ENCODE results near the gene SF3A2. TPM values are rescaled to one million over a fixed set of nuclear protein-coding genes. Genes with fewer than 3 reads are reported as not detected.
A peak's percentile ranks its signal among the peaks of the same experiment; 100 is the strongest.
"Not testable (repeated sequence)": the region's sequence is repeated elsewhere in the genome, so short reads cannot be mapped to it uniquely, and the experiment has no call there.

Gene SF3A2
- total RNA-seq, 1 experiment from 2014 or later: 107 TPM

- peak; percentile 98 for DNase-seq
- peaks cover 9% of the 10 kb centered on the region for H3K36me3 ChIP-seq (replicated peaks; ENCODE audit: control insufficient read depth, insufficient read depth, low read length)
- peak overlapping the region; percentile 10; the same call in 1 of the 2 replicates for H3K4me3 ChIP-seq (ENCODE audit: insufficient read depth, low read depth, low read length)
- no peaks in the 10 kb centered on the region for H3K27me3 ChIP-seq (ENCODE audit: control insufficient read depth, insufficient read depth, low read length)
These were observed 36.9 kb downstream of the SF3A2 start for GRCh38 chr19:2273356-2274184.

- H3K27me3 ChIP-seq (ENCODE audit: control insufficient read depth, insufficient read depth, low read length): no peaks in the 10 kb centered on the region
- H3K36me3 ChIP-seq (replicated peaks; ENCODE audit: control insufficient read depth, insufficient read depth, low read length): peaks cover 9% of the 10 kb centered on the region
- H3K4me3 ChIP-seq (ENCODE audit: insufficient read depth, low read depth, low read length): no peak overlapping the region
- no peak for DNase-seq
These were observed 37.6 kb downstream of the SF3A2 start for GRCh38 chr19:2274185-2274711.

- peak; percentile 92 for DNase-seq
- no peaks in the 10 kb centered on the region for H3K27me3 ChIP-seq (ENCODE audit: control insufficient read depth, insufficient read depth, low read length)
- H3K36me3 ChIP-seq (replicated peaks; ENCODE audit: control insufficient read depth, insufficient read depth, low read length): peaks cover 9% of the 10 kb centered on the region
- no peak overlapping the region for H3K4me3 ChIP-seq (ENCODE audit: insufficient read depth, low read depth, low read length)
These were observed 38.4 kb downstream of the SF3A2 start for GRCh38 chr19:2274931-2275535.

GRCh38 chr19:2275588-2276428 is 39.2 kb downstream of the SF3A2 start:
- Histone ChIP-seq H3K4me3 (ENCODE audit: insufficient read depth, low read depth, low read length) (no peak overlapping the region), H3K27me3 (ENCODE audit: control insufficient read depth, insufficient read depth, low read length) (no peaks in the 10 kb centered on the region), H3K36me3 (replicated peaks; ENCODE audit: control insufficient read depth, insufficient read depth, low read length) (peaks cover 9% of the 10 kb centered on the region)
- peak; percentile 78 for DNase-seq

GRCh38 chr19:2276429-2276986 is 39.9 kb downstream of the SF3A2 start:
- Histone ChIP-seq H3K4me3 (ENCODE audit: insufficient read depth, low read depth, low read length) (no peak overlapping the region), H3K36me3 (replicated peaks; ENCODE audit: control insufficient read depth, insufficient read depth, low read length) (peaks cover 7% of the 10 kb centered on the region), H3K27me3 (ENCODE audit: control insufficient read depth, insufficient read depth, low read length) (no peaks in the 10 kb centered on the region)
- no peak for DNase-seq

GRCh38 chr19:2277138-2277537 is 40.5 kb downstream of the SF3A2 start:
- no peak for DNase-seq
- H3K27me3 ChIP-seq (ENCODE audit: control insufficient read depth, insufficient read depth, low read length): no peaks in the 10 kb centered on the region; the same call in none of the 2 replicates
- peaks cover 4% of the 10 kb centered on the region for H3K36me3 ChIP-seq (replicated peaks; ENCODE audit: control insufficient read depth, insufficient read depth, low read length)
- H3K4me3 ChIP-seq (ENCODE audit: insufficient read depth, low read depth, low read length): no peak overlapping the region

- no peak overlapping the region for H3K4me3 ChIP-seq (ENCODE audit: insufficient read depth, low read depth, low read length)
- peaks cover 10% of the 10 kb centered on the region for H3K27me3 ChIP-seq (ENCODE audit: control insufficient read depth, insufficient read depth, low read length)
- peaks cover 1% of the 10 kb centered on the region for H3K36me3 ChIP-seq (replicated peaks; ENCODE audit: control insufficient read depth, insufficient read depth, low read length)
- peak; percentile 65 for DNase-seq
These were observed 42.0 kb downstream of the SF3A2 start for GRCh38 chr19:2278459-2279158.

GRCh38 chr19:2280633-2281264 is 44.1 kb downstream of the SF3A2 start:
- no peak overlapping the region for H3K4me3 ChIP-seq (ENCODE audit: insufficient read depth, low read depth, low read length)
- peaks cover 10% of the 10 kb centered on the region for H3K27me3 ChIP-seq (ENCODE audit: control insufficient read depth, insufficient read depth, low read length)
- peak; percentile 70 for DNase-seq
- H3K36me3 ChIP-seq (replicated peaks; ENCODE audit: control insufficient read depth, insufficient read depth, low read length): no peaks in the 10 kb centered on the region

GRCh38 chr19:2281265-2282061 is 44.8 kb downstream of the SF3A2 start:
- peak overlapping the region; percentile 45 for H3K4me3 ChIP-seq (ENCODE audit: insufficient read depth, low read depth, low read length)
- not testable (repeated sequence) for DNase-seq; H3K27me3 ChIP-seq (ENCODE audit: control insufficient read depth, insufficient read depth, low read length); H3K36me3 ChIP-seq (replicated peaks; ENCODE audit: control insufficient read depth, insufficient read depth, low read length)

GRCh38 chr19:2282062-2282861 is 45.6 kb downstream of the SF3A2 start, which contains the start of gene PEAK3:
Gene PEAK3, minus strand, starts transcription at chr19:2282175. Its CDS starts 1,244 bp downstream, at chr19:2280931.
- H3K27me3 ChIP-seq (ENCODE audit: control insufficient read depth, insufficient read depth, low read length): peaks cover 10% of the 10 kb centered on the region
- peak; percentile 90 for DNase-seq
- H3K4me3 ChIP-seq (ENCODE audit: insufficient read depth, low read depth, low read length): peak within 1 kb of the TSS; percentile 45
- H3K36me3 ChIP-seq (replicated peaks; ENCODE audit: control insufficient read depth, insufficient read depth, low read length): no peaks in the 10 kb centered on the region

GRCh38 chr19:2282862-2283237 is 46.2 kb downstream of the SF3A2 start:
- H3K27me3 ChIP-seq (ENCODE audit: control insufficient read depth, insufficient read depth, low read length): peaks cover 10% of the 10 kb centered on the region

GRCh38 chr19:2283835-2284507 is 47.3 kb downstream of the SF3A2 start:
- Histone ChIP-seq H3K27me3 (ENCODE audit: control insufficient read depth, insufficient read depth, low read length) (peaks cover 14% of the 10 kb centered on the region), H3K36me3 (replicated peaks; ENCODE audit: control insufficient read depth, insufficient read depth, low read length) (no peaks in the 10 kb centered on the region), H3K4me3 (ENCODE audit: insufficient read depth, low read depth, low read length) (no peak overlapping the region)
- DNase-seq: no peak

More at GRCh38 chr19:2282862-2283237, 46.2 kb downstream of the SF3A2 start:
- H3K4me3 ChIP-seq (ENCODE audit: insufficient read depth, low read depth, low read length): no peak overlapping the region; the same call in 1 of the 2 replicates
- H3K36me3 ChIP-seq (replicated peaks; ENCODE audit: control insufficient read depth, insufficient read depth, low read length): no peaks in the 10 kb centered on the region
- no peak for DNase-seq
